GM12878 (cell line): ENCODE results near the gene METTL15. TPM values are rescaled to one million over a fixed set of nuclear protein-coding genes. Genes with fewer than 3 reads are reported as not detected.

ENCODE experiments used
- ATAC-seq: fragments of 200-7000 bp; cut with Tn5 transposase; 3 replicates; pipeline ENCODE4 v1.9.1; 2020; ENCODE audit warnings: mild to moderate bottlenecking, moderate library complexity
- BruUV-seq: library from RNA; stranded (reverse); fragments of 400-500 nt; replicated peaks from 2 replicates; lab custom pipeline; 2021; lab: Mats Ljungman, UMichigan
- CTCF ChIA-PET: fragments of 300-600 bp; sonication (Branson Sonifier 250); formaldehyde crosslinking; extraction: SDS; loops from one replicate; lab custom pipeline; 2021; ENCODE audit warnings: inconsistent platforms; lab: Yijun Ruan, JAX
- POLR2A ChIA-PET: fragments of 350-600 bp; formaldehyde crosslinking; extraction: SDS; loops from one replicate; lab custom pipeline; 2021; ENCODE audit warnings: inconsistent platforms; lab: Charles Lee
- RAD21 ChIA-PET: fragments of 300-600 bp; sonication (Branson Sonifier 250); formaldehyde crosslinking; loops from one replicate; lab custom pipeline; 2023; ENCODE audit warnings: antibody characterized with exemption; ENCODE audit not compliant: unreplicated experiment; lab: Charles Lee
- SMC1A ChIA-PET: fragments of 300-600 bp; sonication (Branson Sonifier 250); formaldehyde crosslinking; loops from one replicate; lab custom pipeline; 2023; ENCODE audit not compliant: unreplicated experiment, uncharacterized antibody; lab: Charles Lee
- DNase-seq: peaks from one replicate; pipeline ENCODE4 v3.0.0-alpha.2; 2011; ENCODE audit warnings: low read depth, low spot score
- FAIRE-seq: peaks from 3 replicates; lab custom pipeline; 2011; peaks lifted over from hg19 to GRCh38; lab: Jason Lieb, UNC
- H2AFZ ChIP-seq: 2 replicates; pipeline ENCODE4 v1.6.0; 2011; ENCODE audit warnings: low read depth, low read length, control low read depth; ENCODE audit not compliant: control insufficient read depth
- H3K27ac ChIP-seq: 2 replicates; pipeline ENCODE4 v1.5.1; 2011; ENCODE audit warnings: control low read depth; ENCODE audit not compliant: control insufficient read depth, insufficient read depth
- H3K27me3 ChIP-seq, 2 experiments: replicated peaks in 1 of 2; 2 replicates each; pipeline versions ENCODE4 v1.6.0 to v1.6.1; 2011; ENCODE audit warnings: low read length in 1 of 2; ENCODE audit not compliant: control insufficient read depth in 2 of 2, insufficient read depth in 2 of 2
- H3K36me3 ChIP-seq, 2 experiments: 2 replicates each; pipeline ENCODE4 v1.5.1; 2011; ENCODE audit warnings: low read length in 1 of 2; ENCODE audit not compliant: control insufficient read depth in 2 of 2, insufficient read depth in 2 of 2
- H3K4me1 ChIP-seq: 2 replicates; pipeline ENCODE4 v1.6.1; 2011; ENCODE audit warnings: mild to moderate bottlenecking, low read length, moderate library complexity, mixed read lengths; ENCODE audit not compliant: control insufficient read depth, insufficient read depth
- H3K4me2 ChIP-seq: 2 replicates; pipeline ENCODE4 v1.6.0; 2011; ENCODE audit warnings: control low read depth; ENCODE audit not compliant: control insufficient read depth, insufficient read depth
- H3K4me3 ChIP-seq: fragments of 200-600 bp; sonication (generic); 2 replicates; pipeline ENCODE4 v1.5.1; 2016
- H3K79me2 ChIP-seq: 2 replicates; pipeline ENCODE4 v1.6.0; 2011; ENCODE audit warnings: low read length; ENCODE audit not compliant: control insufficient read depth, insufficient read depth
- H3K9ac ChIP-seq: 2 replicates; pipeline ENCODE4 v1.8.0; 2011; ENCODE audit warnings: low read length, control low read depth, mixed read lengths; ENCODE audit not compliant: control insufficient read depth, insufficient read depth
- H3K9me3 ChIP-seq: replicated peaks from 3 replicates; pipeline ENCODE4 v1.5.1; 2011; ENCODE audit warnings: mild to moderate bottlenecking, low read length; ENCODE audit not compliant: control insufficient read depth, insufficient read depth
- H4K20me1 ChIP-seq: 2 replicates; pipeline ENCODE4 v1.6.0; 2011; ENCODE audit not compliant: control insufficient read depth, insufficient read depth
- CTCF ChIP-seq, 3 experiments: IDR thresholded peaks in 2 of 3; conservative IDR thresholded peaks in 1 of 3; 2 replicates each; pipeline ENCODE4 v1.5.1; 2011; ENCODE audit warnings: low read depth in 3 of 3, low read length in 3 of 3, mild to moderate bottlenecking in 3 of 3, control low read depth in 2 of 3, moderate library complexity in 2 of 3, inconsistent platforms in 1 of 3, mixed read lengths in 1 of 3; ENCODE audit not compliant: control insufficient read depth in 2 of 3, insufficient read depth in 1 of 3; ENCODE audit errors: extremely low read depth in 1 of 3
- E4F1 ChIP-seq: fragments of 450-650 bp; IDR thresholded peaks from 2 replicates; pipeline ENCODE4 v1.6.1; 2018; ENCODE audit warnings: borderline replicate concordance, mild to moderate bottlenecking; ENCODE audit not compliant: partially characterized antibody
- EZH2 ChIP-seq: IDR thresholded peaks from 2 replicates; pipeline ENCODE4 v1.6.1; 2012; ENCODE audit warnings: low read depth, mild to moderate bottlenecking, control low read depth, inconsistent platforms, low read length, borderline replicate concordance; ENCODE audit not compliant: control insufficient read depth
- FOS ChIP-seq: IDR thresholded peaks from 3 replicates; pipeline ENCODE4 v1.6.1; 2011; ENCODE audit warnings: borderline replicate concordance; ENCODE audit not compliant: insufficient read length; ENCODE audit errors: extremely low read depth
- FOXK2 ChIP-seq: fragments of 450-650 bp; IDR thresholded peaks from 2 replicates; pipeline ENCODE4 v1.6.1; 2017; ENCODE audit warnings: mild to moderate bottlenecking, moderate library complexity
- MLLT1 ChIP-seq: fragments of 450-650 bp; IDR thresholded peaks from 2 replicates; pipeline ENCODE4 v1.6.1; 2016; ENCODE audit warnings: mild to moderate bottlenecking
- TARDBP ChIP-seq: IDR thresholded peaks from 2 replicates; pipeline ENCODE4 v1.6.1; 2016; ENCODE audit warnings: borderline replicate concordance
- ZNF384 ChIP-seq: IDR thresholded peaks from 2 replicates; pipeline ENCODE4 v1.6.1; 2012; ENCODE audit warnings: low read depth, mild to moderate bottlenecking, low read length, improper control_type of control experiment, borderline replicate concordance
- ZZZ3 ChIP-seq: IDR thresholded peaks from 2 replicates; pipeline ENCODE4 v1.6.1; 2011; ENCODE audit warnings: low read depth; ENCODE audit not compliant: control insufficient read depth, insufficient read length
- WGBS: methylation state at CpG from one replicate; pipeline ENCODE4 v1.1.6; 2016; ENCODE audit warnings: low lambda C conversion rate; ENCODE audit not compliant: insufficient replicate concordance, insufficient coverage; ENCODE audit errors: missing lambda C conversion rate; 5-methylcytosine and 5-hydroxymethylcytosine counted together
- in situ Hi-C: fragments of 300-500 bp; cut with MboI; formaldehyde crosslinking; loops from 9 replicates; pipeline ENCODE4 v1.14.3; 2018; ENCODE audit warnings: mixed read lengths
- intact Hi-C: fragments of 100-400 bp; cut with micrococcal nuclease; formaldehyde crosslinking; loops from one replicate; pipeline ENCODE4 v1.14.2; 2022; ENCODE audit not compliant: unreplicated experiment
- polyA plus RNA-seq, 11 experiments: library from polyadenylated mRNA; depleted of rRNA in 4 of 11; unstranded in 6 of 11; stranded (reverse) in 5 of 11; fragments of >200 nt; fragmentation: Nextera tagmentation in 4 of 11; fragmentation: Illumina TruSeq in 1 of 11; extraction: Ambion mirVana in 4 of 11; extraction: Trizol in 1 of 11; gene quantifications; 1 replicate in 1 of 11; 2 replicates in 10 of 11; pipeline versions ENCODE4 v1.2.1 to v1.2.3, GENCODE V29; 2011 to 2016; ENCODE audit warnings: inconsistent platforms in 2 of 11, missing spikeins in 2 of 11, low read depth in 1 of 11
- total RNA-seq, 4 experiments: library from RNA; depleted of rRNA in 3 of 4; stranded (reverse); fragments of >200 nt in 3 of 4; fragmentation: Illumina TruSeq in 1 of 4; extraction: Trizol in 1 of 4; gene quantifications; 2 replicates each; pipeline versions ENCODE4 v1.2.1 to v1.2.3, GENCODE V29; 2013 to 2021
- TF ChIP-seq, protein P1 (sequence below): fragments of 450-650 bp; IDR thresholded peaks from 2 replicates; pipeline ENCODE4 v1.6.1; 2017; ENCODE audit warnings: mild to moderate bottlenecking, moderate library complexity

The METTL15 gene
- total and polyA plus RNA-seq, 10 of the 15 experiments (the other 5 are each of a cell fraction or from before 2014, with no cell fraction given) = 7.9 to 16.9 (median 14.4) TPM

- TF ChIP-seq CTCF (IDR thresholded peaks at IDR 0.05 in 2 of 3, conservative IDR thresholded peaks at IDR 0.05 in 1 of 3; ENCODE audit: control insufficient read depth in 2 of 3, extremely low read depth in 1 of 3, insufficient read depth in 1 of 3, low read depth in 3 of 3, low read length in 3 of 3) (no peak), FOXK2 (no peak)
- TF ChIP-seq, protein P1, sequence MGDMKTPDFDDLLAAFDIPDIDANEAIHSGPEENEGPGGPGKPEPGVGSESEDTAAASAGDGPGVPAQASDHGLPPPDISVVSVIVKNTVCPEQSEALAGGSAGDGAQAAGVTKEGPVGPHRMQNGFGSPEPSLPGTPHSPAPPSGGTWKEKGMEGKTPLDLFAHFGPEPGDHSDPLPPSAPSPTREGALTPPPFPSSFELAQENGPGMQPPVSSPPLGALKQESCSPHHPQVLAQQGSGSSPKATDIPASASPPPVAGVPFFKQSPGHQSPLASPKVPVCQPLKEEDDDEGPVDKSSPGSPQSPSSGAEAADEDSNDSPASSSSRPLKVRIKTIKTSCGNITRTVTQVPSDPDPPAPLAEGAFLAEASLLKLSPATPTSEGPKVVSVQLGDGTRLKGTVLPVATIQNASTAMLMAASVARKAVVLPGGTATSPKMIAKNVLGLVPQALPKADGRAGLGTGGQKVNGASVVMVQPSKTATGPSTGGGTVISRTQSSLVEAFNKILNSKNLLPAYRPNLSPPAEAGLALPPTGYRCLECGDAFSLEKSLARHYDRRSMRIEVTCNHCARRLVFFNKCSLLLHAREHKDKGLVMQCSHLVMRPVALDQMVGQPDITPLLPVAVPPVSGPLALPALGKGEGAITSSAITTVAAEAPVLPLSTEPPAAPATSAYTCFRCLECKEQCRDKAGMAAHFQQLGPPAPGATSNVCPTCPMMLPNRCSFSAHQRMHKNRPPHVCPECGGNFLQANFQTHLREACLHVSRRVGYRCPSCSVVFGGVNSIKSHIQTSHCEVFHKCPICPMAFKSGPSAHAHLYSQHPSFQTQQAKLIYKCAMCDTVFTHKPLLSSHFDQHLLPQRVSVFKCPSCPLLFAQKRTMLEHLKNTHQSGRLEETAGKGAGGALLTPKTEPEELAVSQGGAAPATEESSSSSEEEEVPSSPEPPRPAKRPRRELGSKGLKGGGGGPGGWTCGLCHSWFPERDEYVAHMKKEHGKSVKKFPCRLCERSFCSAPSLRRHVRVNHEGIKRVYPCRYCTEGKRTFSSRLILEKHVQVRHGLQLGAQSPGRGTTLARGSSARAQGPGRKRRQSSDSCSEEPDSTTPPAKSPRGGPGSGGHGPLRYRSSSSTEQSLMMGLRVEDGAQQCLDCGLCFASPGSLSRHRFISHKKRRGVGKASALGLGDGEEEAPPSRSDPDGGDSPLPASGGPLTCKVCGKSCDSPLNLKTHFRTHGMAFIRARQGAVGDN = no peak
Measured at GRCh38 chr11:28242596-28242995, 134.4 kb downstream of the METTL15 start (continued).

DNA sequence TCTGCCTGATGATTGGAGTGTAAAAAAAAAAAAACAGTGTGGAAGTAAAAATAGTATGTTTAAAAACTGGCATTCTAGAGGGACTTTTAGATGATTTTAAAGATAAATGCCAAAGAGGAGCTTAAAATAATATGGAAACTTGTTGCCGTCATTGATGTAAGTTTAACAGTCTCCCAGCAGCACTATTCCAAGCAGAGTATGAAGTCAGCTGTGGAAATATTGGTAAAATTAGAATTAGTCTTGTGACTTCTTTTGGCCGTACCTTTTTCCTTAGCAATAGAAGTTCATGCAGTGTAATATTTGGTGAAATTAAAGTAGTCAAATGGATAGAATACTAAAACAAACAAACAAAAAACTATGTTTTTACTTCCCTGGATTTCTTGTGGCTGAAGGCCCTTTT, 134.9 kb downstream of the METTL15 start:
- Histone ChIP-seq H3K36me3 (no peaks in the 10 kb centered on the region), H3K4me3 (no peak overlapping the region), H4K20me1 (no peaks in the 10 kb centered on the region), H3K27me3 (no peaks in the 10 kb centered on the region), H3K79me2 (no peaks in the 10 kb centered on the region), H3K27ac (no peak overlapping the region), H3K9ac (no peak overlapping the region), H3K9me3 (peaks cover 2% of the 10 kb centered on the region; the same call in 2 of the 3 replicates), H3K4me2 (no peak overlapping the region), H2AFZ (no peak overlapping the region), H3K4me1 (no peaks in the 10 kb centered on the region)
- ATAC-seq (no peak), DNase-seq (no peak), FAIRE-seq (no peak)
- in situ Hi-C loops (no loop called here), intact Hi-C loops (no loop called here)
- 100% methylated on average over 2 of the region's 2 CpGs for WGBS
- no TSS peak for BruUV-seq
- SMC1A ChIA-PET = no interaction called here
- CTCF ChIA-PET = interaction anchor here (0.7 kb wide), 1 partner anchor 456 kb away, joined by 4 read pairs; no protein-coding TSS in a partner anchor
- POLR2A ChIA-PET = no interaction called here
- RAD21 ChIA-PET = no interaction called here
- TF ChIP-seq TARDBP = no peak
- no peak for TF ChIP-seq EZH2
- TF ChIP-seq FOXK2 = no peak
- TF ChIP-seq ZZZ3 = no peak
- TF ChIP-seq E4F1 = no peak
- TF ChIP-seq ZNF384 = no peak
- no peak for TF ChIP-seq FOS
- no peak for TF ChIP-seq MLLT1
